GM19468 (cell line): ENCODE data around the gene TBC1D5.
"Not testable (repeated sequence)": the region's sequence is repeated elsewhere in the genome, so short reads cannot be mapped to it uniquely, and the experiment has no call there.

ENCODE experiments used
- ATAC-seq: cut with Tn5 transposase; IDR thresholded peaks from one replicate; pipeline ENCODE4 v1.9.1; 2021; ENCODE audit warnings: mild to moderate bottlenecking, moderate library complexity, moderate number of reproducible peaks; ENCODE audit not compliant: unreplicated experiment; ENCODE audit errors: extremely low read depth

Gene TBC1D5

DNA sequence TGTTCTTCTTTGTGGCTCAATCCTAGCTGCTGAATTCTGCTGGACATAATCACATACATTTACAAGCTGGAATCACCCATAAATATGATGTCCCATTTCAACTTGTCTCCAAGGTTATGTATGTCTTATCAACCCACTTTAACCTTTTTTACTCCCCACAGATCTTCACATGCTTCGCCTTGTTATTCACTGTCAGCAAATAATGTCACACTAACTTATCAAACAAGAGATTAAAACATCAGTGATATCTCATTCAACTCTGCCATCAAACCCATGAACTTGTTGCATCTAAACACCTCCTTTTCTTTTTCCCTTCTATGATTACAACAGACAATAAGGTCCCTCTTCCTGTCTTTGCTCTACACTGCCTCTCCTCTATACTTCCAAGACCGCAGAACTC is 240.7 kb downstream of the TBC1D5 start:
- ATAC-seq: no peak

DNA sequence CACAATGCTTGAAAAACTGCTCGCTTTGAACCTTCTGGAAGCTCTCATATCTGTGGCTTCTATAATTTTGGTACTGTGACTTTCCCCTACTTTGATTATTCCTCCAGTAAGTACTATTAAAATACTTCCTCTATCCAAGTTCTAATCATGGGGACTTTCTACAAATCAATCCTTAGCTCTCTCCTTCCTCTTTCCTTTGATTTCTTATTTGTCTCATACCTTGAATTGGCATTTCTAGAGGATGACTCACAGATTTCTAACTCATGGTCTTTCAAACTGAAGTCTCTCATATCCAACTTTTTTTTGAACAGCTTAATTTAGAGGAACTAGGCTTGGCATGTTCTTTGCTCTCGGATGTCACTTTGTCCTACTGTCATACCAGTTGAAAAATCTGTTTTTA is 241.8 kb downstream of the TBC1D5 start:
- ATAC-seq: no peak

DNA sequence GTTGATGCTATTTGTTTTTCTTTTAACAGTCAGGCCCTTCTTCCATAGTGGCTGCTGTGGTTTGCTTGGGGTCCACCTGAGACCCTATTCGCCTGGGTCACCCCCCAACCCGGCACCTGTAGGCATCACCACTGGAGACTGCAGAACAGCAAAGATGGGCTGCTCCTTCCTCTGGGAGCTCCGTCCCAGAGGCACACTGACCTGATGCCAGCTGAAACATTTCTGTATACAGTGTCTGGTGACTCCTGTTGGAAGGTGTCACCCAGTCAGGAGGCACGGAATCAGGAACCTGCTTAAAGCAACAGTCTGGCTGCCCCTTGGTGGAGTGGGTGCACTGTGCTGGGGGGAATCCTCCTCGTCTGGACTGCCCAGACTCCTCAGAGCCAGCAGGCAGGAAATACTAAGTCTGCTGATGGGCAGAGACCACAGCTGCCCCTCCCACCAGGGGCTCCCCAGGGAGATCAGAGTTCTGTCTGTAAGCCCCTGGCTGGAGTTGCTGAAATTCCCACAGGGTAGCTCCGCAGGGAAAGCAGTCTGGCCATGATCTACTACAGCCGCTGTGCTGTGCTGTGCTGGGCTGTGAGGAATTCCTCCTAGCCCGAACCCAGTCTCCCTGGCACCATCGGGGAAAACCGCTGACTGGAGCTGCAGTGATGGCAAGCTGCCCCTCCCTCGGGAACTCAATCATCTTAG is 248.2 kb downstream of the TBC1D5 start:
- ATAC-seq: no peak

DNA sequence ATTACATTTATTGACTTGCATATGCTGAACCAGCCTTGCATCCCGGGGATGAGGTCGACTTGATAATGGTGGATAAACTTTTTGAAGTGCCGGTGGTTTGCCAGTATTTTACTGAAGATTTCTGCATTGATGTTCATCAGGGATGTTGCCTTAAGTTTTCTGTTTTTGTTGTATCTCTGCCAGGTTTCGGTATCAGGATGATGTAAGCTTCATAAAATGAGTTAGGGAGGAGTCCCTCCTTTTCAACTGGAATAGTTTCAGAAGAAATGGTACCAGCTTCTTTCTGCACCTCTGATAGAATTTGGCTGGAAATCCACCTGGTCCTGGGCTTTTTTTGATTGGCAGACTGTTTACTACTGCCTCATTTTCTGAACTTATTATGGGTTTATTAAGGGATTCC is 250.8 kb downstream of the TBC1D5 start:
- ATAC-seq: no peak

DNA sequence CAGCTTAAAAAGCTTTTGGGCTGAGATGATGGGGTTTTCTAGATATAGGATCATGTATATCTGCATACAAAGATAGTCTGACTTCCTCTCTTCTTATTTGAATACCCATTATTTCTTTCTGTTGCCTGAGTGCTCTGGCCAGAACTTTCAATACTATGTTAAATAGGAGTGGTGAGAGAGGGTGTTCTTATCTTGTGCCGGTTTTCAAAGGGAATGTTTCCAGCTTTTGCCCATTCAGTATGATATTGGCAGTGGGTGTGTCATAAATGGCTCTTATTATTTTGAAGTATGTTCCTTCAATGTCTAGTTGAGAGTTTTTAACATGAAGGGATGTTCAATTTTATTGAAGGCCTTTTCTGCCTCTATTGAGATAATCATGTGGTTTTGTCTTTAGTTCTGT is 251.2 kb downstream of the TBC1D5 start:
- ATAC-seq: not testable (repeated sequence)

DNA sequence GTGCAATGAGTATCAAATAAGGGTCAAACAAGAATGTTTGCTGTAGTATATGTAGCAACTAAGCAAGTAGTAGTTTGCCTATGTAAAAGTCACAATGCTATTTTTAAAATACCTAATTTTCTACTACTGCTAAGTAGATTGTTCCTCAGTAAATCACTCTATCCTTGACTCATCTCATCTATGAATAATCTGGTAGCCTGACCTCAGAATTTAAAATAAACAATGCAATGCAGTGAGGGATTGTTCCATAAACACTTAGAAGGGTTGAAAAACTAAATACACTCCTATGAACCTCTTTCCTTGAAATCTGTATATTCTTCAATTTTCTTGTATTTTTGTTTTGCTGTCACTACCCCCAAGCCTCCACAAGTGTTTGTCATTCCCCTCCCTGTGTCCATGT is 253.3 kb downstream of the TBC1D5 start:
- no peak for ATAC-seq

DNA sequence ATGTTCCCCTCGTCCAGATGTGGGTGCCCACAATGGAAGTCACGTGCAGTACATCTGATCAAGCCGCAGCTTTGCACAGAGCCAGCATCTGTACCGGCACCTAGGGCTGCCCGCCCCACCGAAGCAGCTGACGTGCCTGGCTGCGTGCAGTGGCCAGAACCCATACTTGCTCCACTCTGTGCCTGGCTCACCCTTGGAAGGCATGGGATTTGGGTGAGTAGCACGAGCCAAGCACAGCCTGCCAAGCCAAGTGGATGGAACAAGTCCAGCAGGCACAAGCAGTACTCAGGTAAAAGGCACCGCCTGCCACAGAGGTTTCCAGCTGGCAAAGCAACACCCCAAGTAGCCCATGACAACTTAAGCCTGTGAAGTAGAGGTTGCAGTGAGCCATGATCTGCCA is 261.3 kb downstream of the TBC1D5 start:
- no peak for ATAC-seq

DNA sequence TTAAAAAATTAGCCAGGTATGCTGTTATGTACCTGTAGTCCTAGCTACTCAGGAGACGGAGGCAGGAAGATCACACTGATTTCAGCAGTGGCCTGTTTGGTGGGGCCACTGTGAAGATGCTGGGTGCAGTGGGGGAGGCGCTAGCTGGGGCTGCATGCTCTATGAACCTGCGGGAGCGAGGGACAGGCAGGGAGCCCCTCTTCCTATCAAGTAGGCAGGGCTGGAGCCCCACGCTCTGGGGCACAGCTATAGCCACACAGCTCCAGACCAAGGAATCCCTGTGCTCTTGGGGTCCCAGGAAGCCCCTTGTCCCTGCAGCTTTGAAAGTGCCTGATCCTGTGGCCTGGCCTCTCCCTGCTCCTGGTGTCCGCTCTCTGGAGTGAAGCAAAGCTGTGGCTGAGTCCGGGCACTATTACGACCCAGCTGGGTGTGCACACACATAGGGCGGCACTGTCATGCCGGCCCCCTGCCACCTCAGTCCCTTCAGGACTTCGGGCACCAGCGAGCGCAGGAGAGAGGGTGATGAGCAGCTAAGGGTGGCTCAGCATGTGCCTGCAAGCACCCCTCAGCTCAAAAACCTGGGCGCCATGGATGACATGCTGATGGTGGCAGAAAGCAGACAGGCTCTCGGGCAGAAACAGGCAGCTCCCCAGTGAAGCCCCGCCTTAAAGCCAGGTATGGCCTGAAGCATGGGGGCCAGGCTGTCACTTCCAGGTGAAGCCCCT is 262.6 kb downstream of the TBC1D5 start:
- ATAC-seq: no peak

DNA sequence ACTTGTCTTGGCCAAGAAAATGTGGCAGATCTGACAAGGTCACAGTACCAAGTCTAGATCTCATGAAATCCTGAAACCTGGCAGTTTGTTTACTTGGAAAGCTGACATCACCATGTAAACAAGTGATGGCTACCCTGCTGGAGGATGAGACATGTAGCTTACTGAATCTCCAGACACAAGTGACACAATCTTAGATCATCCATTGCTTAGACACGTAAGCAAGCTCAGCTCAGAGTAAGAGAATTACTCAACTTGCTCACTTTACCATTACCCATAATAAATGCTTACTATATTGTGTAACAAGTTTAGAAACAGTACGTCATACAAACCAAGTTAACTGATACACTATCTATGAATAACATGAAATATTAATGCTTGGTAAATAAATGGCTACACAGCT is 263.8 kb downstream of the TBC1D5 start:
- ATAC-seq: no peak

DNA sequence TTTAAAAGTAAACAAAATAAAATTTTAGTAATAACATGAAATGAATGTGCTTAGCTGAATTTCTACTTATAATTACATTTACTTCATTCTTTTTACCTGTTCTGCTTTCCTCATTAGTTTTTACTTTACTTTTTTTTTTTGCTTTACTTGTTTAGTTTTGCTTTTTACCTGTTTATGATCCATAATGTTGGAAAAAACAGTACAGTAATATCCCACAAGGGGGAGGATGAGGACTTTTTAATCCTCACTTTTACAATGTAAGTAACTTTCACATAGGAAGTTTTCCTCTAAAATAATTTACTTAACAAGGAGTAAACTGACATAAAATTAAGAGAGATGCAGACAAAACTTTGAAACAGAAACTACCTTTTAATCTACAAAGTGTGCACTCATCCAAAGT is 268.7 kb downstream of the TBC1D5 start:
- no peak for ATAC-seq

DNA sequence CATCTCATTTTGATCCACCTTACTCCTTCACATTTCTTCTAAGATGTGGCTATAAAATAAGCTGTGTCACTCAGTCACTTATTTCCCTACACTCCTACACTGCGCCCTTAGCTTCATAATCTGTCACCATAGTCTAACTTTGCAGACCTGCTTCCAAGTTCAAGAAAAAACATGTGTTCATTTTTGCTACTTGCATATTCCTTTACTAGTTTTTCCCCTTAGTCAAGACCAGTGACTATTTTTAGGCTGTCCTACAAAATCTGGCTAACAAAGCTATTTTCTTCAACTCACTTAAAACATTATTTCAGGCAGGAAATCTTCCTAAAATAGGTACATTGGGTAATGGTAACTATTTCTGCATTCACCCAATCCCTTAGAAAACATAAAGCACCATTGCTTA is 272.5 kb downstream of the TBC1D5 start:
- no peak for ATAC-seq

DNA sequence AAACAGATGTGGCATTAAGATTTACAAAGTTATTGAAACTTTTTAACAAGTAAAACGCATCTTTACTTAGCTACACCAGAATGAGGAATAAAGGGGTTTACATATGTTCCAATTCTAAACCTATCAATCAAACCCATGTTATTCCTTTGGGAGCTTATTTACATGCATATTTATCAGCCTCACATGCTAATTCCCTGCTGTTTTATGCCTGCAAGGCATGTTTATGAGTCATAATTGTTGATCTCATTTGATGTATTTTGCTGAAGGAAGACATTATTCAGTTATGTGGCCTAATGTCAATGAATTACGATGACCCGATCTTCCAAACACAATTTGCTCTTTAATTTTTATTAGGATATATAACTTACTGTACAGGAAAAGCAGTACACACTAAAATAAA is 272.9 kb downstream of the TBC1D5 start:
- no peak for ATAC-seq

DNA sequence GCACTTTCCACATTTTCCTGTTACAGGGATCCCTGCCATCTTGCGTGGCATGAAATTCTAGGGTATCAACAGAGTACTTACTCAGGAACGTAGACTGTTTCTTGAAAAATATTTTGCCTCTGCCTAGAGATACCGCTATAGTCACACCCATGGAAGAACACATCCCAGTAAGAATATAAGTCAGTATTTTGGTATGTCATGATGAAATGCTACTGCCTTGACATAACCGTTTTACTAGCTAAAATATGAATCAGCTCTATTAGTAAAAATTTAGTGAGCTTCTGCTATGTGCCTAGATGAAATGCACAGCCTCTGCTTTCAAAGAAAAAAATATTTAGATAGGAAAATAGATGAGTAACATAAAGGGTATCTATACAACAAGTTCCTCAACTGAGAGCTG is 276.4 kb downstream of the TBC1D5 start:
- no peak for ATAC-seq

DNA sequence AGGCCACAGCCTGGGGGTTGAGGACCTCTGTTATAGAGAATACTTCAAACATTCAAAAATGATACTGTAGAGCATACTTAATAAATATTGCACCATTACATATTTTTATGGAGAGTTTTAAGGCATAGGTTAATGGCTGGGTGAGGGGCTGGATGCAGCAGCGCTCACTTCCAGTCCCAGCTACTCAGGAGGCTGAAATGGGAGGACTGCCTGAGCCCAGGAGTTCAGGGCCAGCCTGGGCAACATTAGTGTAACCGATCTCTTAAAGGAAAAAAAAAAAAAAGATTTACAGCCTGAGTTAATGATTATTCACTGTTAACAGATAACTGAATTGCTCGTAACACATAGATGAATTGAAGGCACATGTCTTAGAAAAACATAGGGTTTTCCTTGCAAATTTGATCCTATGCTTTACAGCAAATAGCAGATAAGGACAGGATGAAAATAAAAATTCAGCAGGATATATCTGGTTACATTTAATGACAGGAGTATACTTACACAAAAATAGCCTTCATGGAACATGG is 282.9 kb downstream of the TBC1D5 start:
- ATAC-seq: no peak

DNA sequence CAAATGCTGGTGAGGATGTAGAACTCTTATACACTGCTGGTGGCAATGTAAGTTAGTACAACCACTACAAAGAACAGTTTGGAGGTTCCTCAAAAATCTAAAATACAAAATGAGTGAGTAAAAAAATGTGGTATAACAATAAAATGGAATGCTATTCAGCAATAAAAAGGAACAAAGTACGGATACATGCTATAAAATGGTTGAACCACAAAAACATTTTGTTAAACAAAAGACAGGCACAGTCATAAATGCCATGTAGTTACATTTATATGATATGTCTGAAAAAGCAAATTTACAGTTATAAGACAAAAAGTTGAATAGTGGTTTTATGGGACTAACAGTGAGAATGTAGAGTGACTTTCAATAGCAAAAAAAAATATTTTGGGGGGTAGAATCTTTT is 285.8 kb downstream of the TBC1D5 start:
- ATAC-seq: no peak

DNA sequence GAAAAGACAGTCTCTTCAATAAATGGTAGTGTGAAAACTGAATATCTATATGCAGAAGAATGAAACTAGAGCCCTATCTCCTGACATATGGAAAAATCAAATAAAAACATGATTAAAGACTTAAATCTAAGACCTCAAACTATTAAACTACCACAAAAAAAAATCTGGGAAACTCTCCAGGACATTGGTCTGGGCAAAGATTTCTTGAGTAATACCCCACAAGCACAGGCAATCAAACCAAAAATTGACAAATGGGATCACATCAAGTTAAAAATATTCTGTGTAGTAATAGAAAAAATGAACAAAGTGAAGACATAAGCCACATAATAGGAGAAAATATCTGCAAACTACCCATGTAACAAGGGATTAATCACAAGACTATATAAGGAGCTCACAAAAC is 286.4 kb downstream of the TBC1D5 start:
- no peak for ATAC-seq

DNA sequence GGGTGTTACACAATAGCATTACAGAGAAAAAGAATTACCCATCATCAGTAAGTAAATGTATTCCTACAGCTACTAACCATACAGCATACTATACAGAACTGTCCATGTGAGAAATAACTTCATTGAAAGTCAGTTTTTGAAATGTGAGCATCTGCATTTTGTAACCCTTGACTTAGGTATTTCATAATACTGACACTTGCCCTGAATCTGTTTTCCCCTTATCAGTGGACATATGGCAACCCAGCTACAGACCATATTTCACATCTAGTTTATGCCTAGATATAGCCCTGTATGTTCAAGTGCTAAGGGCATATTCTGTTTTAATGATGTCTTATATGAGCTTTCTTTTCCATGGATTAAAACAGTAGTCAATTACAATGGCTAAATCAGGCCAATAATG is 297.6 kb downstream of the TBC1D5 start:
- no peak for ATAC-seq

DNA sequence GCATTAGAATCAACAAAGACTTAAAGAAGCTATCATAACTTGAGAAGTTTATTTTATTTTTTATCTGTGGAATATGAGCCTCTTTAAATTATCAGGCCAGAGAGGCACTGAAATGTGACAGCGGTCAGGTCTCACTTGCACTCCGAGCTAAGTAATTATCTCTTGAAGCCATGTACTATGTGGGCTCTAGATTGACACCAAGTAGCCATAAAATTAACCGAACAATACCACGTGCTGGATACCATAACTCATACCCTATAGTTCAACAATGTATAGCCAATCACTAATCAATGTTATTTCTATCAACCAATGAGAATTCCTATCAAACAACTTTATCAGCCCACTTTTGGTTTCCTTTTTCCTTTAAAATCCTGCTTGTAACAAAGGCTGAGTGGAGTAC is 299.3 kb downstream of the TBC1D5 start:
- ATAC-seq: no peak

DNA sequence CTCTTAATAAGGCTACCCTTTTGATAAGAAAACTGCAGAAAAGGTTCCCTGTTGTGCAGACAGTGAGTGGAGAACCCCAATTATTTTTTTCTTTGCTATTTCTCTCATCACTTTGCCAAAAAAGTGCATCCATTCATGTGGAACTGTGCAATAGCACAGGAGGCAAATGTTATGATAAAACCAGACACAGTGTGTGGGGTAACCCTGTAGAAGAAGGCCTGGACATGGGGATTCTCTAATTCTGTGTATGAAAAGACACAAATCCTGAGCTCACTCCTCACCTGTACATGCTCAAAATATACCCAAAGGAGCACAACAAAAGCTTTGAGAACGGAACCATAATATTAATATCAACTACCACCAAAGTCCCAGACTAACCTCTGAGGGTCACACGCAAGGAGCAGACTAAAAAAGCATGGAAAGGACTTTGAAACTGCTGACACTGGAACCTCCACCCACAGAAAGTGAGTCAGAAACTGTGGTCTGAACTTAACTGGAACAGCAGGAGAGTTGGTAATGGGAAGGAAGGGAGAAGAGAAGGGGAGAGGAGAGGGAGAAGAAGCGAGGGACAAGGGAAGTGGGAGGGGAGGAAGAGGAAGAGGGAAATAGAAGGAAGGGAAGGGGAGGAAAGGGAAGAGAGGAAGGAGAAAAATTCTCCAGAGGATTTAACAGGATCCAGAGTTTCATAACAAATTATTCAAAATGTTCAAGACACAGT is 299.9 kb downstream of the TBC1D5 start:
- ATAC-seq: no peak

DNA sequence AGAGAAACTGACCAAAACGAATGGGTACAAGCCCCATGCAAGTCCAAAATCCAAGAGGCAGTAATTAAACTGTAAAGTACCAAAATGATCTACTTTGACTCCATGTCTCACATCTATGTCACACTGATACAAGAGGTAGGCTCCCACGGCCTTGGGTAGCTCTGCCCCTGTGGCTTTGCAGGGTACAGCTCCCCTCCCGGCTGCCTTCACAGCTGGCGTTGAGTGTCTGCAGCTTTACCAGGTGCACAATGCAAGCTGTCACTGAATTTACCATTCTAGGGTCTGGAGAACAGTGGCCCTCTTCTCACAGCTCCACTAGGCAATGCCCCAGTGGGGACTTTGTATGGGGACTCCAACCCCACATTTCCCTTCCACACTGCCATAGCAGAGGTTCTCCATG is 308.6 kb downstream of the TBC1D5 start:
- no peak for ATAC-seq

DNA sequence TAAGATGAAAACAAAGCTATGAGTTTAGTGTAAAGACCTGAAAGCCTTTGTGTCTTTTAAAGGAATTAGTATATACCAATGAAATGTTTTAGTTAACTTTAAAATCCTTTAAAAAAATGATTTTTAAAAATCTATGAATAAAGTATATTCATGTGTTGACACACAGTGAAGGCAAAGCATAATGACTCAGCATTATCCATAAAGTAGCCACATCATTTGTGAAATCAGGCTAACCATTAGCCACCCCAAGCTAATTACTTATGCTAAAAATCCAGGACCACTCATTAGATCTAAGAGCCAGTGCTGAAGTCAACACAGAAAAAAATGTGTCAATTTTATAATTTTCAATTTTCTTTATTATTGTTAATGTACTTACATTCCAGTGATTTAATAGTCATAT is 310.2 kb downstream of the TBC1D5 start:
- ATAC-seq: no peak
